ENCODE measurements around the gene ZFP90.

The ZFP90 gene

GRCh38 chr16:68528233-68528632 is 10.9 kb upstream of the ZFP90 start:
- H3K4me3 ChIP-seq (replicated peaks; ENCODE audit: low read depth, low read length) = no peak overlapping the region
- DNase-seq (ENCODE audit: extremely low read depth, low read depth) = no peak
- no peak for TF ChIP-seq CTCF (IDR thresholded peaks at IDR 0.05; ENCODE audit: low read depth, low read length, missing control alignments)

- H3K4me3 ChIP-seq (replicated peaks; ENCODE audit: low read depth, low read length) = no peak overlapping the region
- peak; percentile 35 for DNase-seq (ENCODE audit: extremely low read depth, low read depth)
- TF ChIP-seq CTCF (IDR thresholded peaks at IDR 0.05; ENCODE audit: low read depth, low read length, missing control alignments) = peak; percentile 70
These were observed 10.3 kb upstream of the ZFP90 start for GRCh38 chr16:68528686-68529379.

GRCh38 chr16:68529608-68529930 is 9.5 kb upstream of the ZFP90 start:
- DNase-seq (ENCODE audit: extremely low read depth, low read depth) = no peak
- TF ChIP-seq CTCF (IDR thresholded peaks at IDR 0.05; ENCODE audit: low read depth, low read length, missing control alignments) = no peak
- H3K4me3 ChIP-seq (replicated peaks; ENCODE audit: low read depth, low read length) = peak overlapping the region; percentile 76

GRCh38 chr16:68529931-68530701 is 9.0 kb upstream of the ZFP90 start:
- DNase-seq (ENCODE audit: extremely low read depth, low read depth) = peak; percentile 55
- no peak for TF ChIP-seq CTCF (IDR thresholded peaks at IDR 0.05; ENCODE audit: low read depth, low read length, missing control alignments)
- H3K4me3 ChIP-seq (replicated peaks; ENCODE audit: low read depth, low read length) = peak overlapping the region; percentile 76

GRCh38 chr16:68533937-68534336 is 5.2 kb upstream of the ZFP90 start:
- no peak for TF ChIP-seq CTCF (IDR thresholded peaks at IDR 0.05; ENCODE audit: low read depth, low read length, missing control alignments)
- H3K4me3 ChIP-seq (replicated peaks; ENCODE audit: low read depth, low read length) = no peak overlapping the region
- no peak for DNase-seq (ENCODE audit: extremely low read depth, low read depth)

GRCh38 chr16:68535331-68535730 is 3.8 kb upstream of the ZFP90 start:
- no peak for DNase-seq (ENCODE audit: extremely low read depth, low read depth)
- H3K4me3 ChIP-seq (replicated peaks; ENCODE audit: low read depth, low read length) = no peak overlapping the region
- no peak for TF ChIP-seq CTCF (IDR thresholded peaks at IDR 0.05; ENCODE audit: low read depth, low read length, missing control alignments)
